Measurements from ENCODE around the gene UBXN4.

DNA sequence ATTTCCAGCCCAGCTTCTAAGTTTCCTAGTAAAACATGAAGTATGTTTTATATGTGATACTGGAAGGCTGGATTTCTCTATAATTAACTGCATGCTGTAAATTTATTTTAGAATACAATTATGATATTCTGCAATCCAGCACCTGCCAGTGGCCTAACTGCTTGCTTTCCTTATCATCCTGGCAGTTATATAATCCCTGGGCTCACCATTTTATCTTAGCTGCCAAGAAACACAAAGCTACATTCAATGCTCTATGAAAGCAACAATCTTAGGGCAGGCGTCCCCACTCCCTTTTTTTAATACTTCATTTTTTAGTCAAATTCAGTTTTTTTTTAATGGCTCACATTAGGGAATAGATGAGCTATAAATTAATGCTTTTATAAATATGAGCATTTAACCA is 38.4 kb upstream of the UBXN4 start:
- TF ChIP-seq, protein P1, sequence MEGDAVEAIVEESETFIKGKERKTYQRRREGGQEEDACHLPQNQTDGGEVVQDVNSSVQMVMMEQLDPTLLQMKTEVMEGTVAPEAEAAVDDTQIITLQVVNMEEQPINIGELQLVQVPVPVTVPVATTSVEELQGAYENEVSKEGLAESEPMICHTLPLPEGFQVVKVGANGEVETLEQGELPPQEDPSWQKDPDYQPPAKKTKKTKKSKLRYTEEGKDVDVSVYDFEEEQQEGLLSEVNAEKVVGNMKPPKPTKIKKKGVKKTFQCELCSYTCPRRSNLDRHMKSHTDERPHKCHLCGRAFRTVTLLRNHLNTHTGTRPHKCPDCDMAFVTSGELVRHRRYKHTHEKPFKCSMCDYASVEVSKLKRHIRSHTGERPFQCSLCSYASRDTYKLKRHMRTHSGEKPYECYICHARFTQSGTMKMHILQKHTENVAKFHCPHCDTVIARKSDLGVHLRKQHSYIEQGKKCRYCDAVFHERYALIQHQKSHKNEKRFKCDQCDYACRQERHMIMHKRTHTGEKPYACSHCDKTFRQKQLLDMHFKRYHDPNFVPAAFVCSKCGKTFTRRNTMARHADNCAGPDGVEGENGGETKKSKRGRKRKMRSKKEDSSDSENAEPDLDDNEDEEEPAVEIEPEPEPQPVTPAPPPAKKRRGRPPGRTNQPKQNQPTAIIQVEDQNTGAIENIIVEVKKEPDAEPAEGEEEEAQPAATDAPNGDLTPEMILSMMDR (conservative IDR thresholded peaks at IDR 0.05 in 1 of 2, IDR thresholded peaks at IDR 0.05 in 1 of 2; ENCODE audit: extremely low read depth in 1 of 2, insufficient read depth in 1 of 2, low read depth in 1 of 2, low read length in 2 of 2) = no peak
- no peak for TF ChIP-seq EZH2 (IDR thresholded peaks at IDR 0.05; ENCODE audit: borderline replicate concordance, low read length)
